Fibroblast of lung (primary cell): ENCODE measurements around the gene NPTX1.

Source experiments
- EZH2 ChIP-seq: IDR thresholded peaks from 2 replicates; pipeline ENCODE4 v1.5.1; 2012; ENCODE audit warnings: low read length, control low read depth, mild to moderate bottlenecking; ENCODE audit errors: missing control alignments
- TF ChIP-seq, protein P1 (sequence below), 2 donors: IDR thresholded peaks in 1 of 2; conservative IDR thresholded peaks in 1 of 2; 1 replicate in 1 of 2; 2 replicates in 1 of 2; pipeline ENCODE4 v1.5.1; 2011 to 2012; ENCODE audit warnings: low read length in 2 of 2, control low read depth in 1 of 2, inconsistent platforms in 1 of 2, low read depth in 1 of 2, mild to moderate bottlenecking in 1 of 2

DNA sequence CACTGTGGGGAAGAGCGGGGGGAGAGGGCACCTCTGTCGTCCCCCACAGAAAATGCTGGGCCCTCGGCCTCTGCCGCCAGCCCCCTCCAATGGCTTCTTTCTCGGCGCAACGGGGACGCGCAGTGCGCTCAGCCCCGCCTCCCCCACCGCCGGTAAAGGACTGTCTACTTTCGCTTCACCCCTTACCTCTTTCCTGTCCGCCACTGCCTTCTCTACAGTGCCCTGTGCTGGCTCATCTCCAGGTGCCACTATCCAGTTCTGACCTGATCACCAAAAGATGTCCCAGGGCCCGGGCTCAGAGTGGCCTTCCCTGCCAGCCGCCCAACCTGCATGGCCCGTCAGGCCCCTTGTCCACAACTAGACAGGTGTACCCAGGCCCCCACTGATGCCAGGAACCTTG is 54.1 kb downstream of the NPTX1 start:
- no peak for TF ChIP-seq EZH2
- TF ChIP-seq, protein P1, sequence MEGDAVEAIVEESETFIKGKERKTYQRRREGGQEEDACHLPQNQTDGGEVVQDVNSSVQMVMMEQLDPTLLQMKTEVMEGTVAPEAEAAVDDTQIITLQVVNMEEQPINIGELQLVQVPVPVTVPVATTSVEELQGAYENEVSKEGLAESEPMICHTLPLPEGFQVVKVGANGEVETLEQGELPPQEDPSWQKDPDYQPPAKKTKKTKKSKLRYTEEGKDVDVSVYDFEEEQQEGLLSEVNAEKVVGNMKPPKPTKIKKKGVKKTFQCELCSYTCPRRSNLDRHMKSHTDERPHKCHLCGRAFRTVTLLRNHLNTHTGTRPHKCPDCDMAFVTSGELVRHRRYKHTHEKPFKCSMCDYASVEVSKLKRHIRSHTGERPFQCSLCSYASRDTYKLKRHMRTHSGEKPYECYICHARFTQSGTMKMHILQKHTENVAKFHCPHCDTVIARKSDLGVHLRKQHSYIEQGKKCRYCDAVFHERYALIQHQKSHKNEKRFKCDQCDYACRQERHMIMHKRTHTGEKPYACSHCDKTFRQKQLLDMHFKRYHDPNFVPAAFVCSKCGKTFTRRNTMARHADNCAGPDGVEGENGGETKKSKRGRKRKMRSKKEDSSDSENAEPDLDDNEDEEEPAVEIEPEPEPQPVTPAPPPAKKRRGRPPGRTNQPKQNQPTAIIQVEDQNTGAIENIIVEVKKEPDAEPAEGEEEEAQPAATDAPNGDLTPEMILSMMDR (conservative IDR thresholded peaks at IDR 0.05 in 1 of 2, IDR thresholded peaks at IDR 0.05 in 1 of 2; ENCODE audit: low read depth in 1 of 2, low read length in 2 of 2): no peak
